Measurements from ENCODE around the gene PPRC1. TPM values are rescaled to one million over a fixed set of nuclear protein-coding genes. Genes with fewer than 3 reads are reported as not detected.

The PPRC1 gene, protein sequence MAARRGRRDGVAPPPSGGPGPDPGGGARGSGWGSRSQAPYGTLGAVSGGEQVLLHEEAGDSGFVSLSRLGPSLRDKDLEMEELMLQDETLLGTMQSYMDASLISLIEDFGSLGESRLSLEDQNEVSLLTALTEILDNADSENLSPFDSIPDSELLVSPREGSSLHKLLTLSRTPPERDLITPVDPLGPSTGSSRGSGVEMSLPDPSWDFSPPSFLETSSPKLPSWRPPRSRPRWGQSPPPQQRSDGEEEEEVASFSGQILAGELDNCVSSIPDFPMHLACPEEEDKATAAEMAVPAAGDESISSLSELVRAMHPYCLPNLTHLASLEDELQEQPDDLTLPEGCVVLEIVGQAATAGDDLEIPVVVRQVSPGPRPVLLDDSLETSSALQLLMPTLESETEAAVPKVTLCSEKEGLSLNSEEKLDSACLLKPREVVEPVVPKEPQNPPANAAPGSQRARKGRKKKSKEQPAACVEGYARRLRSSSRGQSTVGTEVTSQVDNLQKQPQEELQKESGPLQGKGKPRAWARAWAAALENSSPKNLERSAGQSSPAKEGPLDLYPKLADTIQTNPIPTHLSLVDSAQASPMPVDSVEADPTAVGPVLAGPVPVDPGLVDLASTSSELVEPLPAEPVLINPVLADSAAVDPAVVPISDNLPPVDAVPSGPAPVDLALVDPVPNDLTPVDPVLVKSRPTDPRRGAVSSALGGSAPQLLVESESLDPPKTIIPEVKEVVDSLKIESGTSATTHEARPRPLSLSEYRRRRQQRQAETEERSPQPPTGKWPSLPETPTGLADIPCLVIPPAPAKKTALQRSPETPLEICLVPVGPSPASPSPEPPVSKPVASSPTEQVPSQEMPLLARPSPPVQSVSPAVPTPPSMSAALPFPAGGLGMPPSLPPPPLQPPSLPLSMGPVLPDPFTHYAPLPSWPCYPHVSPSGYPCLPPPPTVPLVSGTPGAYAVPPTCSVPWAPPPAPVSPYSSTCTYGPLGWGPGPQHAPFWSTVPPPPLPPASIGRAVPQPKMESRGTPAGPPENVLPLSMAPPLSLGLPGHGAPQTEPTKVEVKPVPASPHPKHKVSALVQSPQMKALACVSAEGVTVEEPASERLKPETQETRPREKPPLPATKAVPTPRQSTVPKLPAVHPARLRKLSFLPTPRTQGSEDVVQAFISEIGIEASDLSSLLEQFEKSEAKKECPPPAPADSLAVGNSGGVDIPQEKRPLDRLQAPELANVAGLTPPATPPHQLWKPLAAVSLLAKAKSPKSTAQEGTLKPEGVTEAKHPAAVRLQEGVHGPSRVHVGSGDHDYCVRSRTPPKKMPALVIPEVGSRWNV (N-terminal part only)
- total RNA-seq (ENCODE audit: low replicate concordance): 11.7 and 15.4 TPM in 2 replicates

DNA sequence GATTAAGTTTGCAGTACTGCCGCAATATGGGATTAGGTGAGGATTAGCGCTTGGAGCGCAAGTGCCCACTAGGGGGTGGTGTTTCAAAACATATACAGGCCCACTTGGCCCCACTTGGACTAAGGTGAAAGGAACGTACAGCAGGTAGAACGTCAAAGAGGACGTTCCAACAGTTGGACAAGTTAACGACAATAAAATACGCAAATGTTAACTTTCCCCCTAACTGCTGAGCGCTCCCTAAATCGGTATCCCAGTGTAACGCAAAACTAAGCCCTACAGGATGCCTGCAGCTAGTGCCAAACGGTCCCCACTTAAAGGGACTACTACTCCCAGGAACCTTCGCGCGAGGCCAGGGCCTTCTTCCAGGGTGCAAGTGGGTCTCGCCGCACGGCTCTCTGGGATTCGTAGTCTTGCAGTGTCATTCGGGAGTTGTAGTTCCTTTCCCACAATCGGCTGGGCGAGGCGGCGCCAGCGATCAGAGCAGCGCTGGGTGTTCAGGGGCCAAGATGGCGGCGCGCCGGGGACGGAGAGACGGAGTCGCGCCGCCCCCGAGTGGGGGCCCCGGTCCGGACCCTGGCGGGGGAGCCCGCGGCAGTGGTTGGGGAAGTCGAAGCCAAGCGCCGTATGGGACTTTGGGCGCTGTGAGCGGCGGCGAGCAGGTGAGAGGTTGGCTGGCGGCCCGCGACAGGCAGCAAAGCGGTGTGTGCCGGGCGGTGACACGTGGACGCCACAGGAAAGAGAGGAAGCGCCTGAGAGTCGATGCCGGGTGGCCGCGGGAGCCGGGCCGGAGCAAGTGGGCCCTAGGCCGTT is at the start of gene PPRC1:
Gene PPRC1, plus strand, starts transcription at position 478 of the 810 bp plus-strand sequence. Its CDS starts 29 bp downstream, at position 507.
- Histone ChIP-seq H3K36me3 (no peaks in the 10 kb centered on the region), H3K4me3 (peak within 1 kb of the TSS; percentile 91), H3K4me1 (peaks cover 16% of the 10 kb centered on the region), H3K9ac (peak within 1 kb of the TSS; percentile 71), H2AFZ (replicated peaks) (peak within 1 kb of the TSS; percentile 70), H3K4me2 (peak within 1 kb of the TSS; percentile 96), H4K20me1 (ENCODE audit: low read depth) (peaks cover 43% of the 10 kb centered on the region), H3K79me2 (ENCODE audit: low read depth) (peaks cover 49% of the 10 kb centered on the region), H3K9me3 (ENCODE audit: low read depth) (no peaks in the 10 kb centered on the region), H3K27me3 (no peaks in the 10 kb centered on the region), H3F3A (ENCODE audit: low read depth) (peaks cover 4% of the 10 kb centered on the region), H3K27ac (peak within 1 kb of the TSS; percentile 18)
- H3K27me3 Mint-ChIP-seq (ENCODE audit: insufficient read depth, low read depth): peaks cover 8% of the 10 kb centered on the region
- no peak for TF ChIP-seq EZH2 (IDR thresholded peaks at IDR 0.05)
- TF ChIP-seq, protein P1, sequence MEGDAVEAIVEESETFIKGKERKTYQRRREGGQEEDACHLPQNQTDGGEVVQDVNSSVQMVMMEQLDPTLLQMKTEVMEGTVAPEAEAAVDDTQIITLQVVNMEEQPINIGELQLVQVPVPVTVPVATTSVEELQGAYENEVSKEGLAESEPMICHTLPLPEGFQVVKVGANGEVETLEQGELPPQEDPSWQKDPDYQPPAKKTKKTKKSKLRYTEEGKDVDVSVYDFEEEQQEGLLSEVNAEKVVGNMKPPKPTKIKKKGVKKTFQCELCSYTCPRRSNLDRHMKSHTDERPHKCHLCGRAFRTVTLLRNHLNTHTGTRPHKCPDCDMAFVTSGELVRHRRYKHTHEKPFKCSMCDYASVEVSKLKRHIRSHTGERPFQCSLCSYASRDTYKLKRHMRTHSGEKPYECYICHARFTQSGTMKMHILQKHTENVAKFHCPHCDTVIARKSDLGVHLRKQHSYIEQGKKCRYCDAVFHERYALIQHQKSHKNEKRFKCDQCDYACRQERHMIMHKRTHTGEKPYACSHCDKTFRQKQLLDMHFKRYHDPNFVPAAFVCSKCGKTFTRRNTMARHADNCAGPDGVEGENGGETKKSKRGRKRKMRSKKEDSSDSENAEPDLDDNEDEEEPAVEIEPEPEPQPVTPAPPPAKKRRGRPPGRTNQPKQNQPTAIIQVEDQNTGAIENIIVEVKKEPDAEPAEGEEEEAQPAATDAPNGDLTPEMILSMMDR (IDR thresholded peaks at IDR 0.05): peak; percentile 93
- peak within 1 kb of the TSS; percentile 93 for H3K27ac Mint-ChIP-seq
- H3K36me3 Mint-ChIP-seq: peaks cover 3% of the 10 kb centered on the region
- peak within 1 kb of the TSS; percentile 99 for H3K4me3 Mint-ChIP-seq
- peaks cover 23% of the 10 kb centered on the region for H3K4me1 Mint-ChIP-seq
- H3K9me3 Mint-ChIP-seq: no peaks in the 10 kb centered on the region
- peak; percentile 99 for DNase-seq (ENCODE audit: low spot score)

DNA sequence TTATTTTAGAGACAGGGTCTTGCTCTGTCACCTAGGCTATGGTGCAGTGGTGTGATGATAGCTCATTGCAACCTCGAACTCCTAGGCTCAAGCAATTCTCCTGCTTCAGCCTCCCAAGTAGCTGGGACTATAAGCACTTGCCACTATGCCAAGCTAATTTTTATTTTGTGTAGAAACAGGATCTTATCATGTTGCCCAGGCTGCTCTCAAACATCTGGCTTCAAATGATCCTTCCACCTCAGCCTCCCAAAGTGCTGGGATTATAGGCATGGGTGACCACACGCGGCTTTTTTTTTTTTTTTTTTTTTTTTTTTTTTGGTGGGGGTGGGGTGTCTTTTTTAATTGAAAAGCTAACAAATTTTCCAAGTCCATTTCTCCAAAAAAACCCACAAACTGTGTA is 49.3 kb upstream of the PPRC1 start:
- DNase-seq (ENCODE audit: low spot score): no peak
- Mint-ChIP-seq H3K36me3 (peaks cover 2% of the 10 kb centered on the region), H3K4me1 (peaks cover 6% of the 10 kb centered on the region), H3K9me3 (no peaks in the 10 kb centered on the region), H3K27me3 (ENCODE audit: insufficient read depth, low read depth) (peaks cover 5% of the 10 kb centered on the region), H3K27ac (no peak overlapping the region), H3K4me3 (no peak overlapping the region)
- Histone ChIP-seq H3K9me3 (ENCODE audit: low read depth) (no peaks in the 10 kb centered on the region), H3K4me2 (no peak overlapping the region), H3K4me1 (no peaks in the 10 kb centered on the region), H3K79me2 (ENCODE audit: low read depth) (no peaks in the 10 kb centered on the region), H3K9ac (no peak overlapping the region), H2AFZ (replicated peaks) (no peak overlapping the region), H3K27me3 (no peaks in the 10 kb centered on the region), H4K20me1 (ENCODE audit: low read depth) (no peaks in the 10 kb centered on the region), H3K36me3 (no peaks in the 10 kb centered on the region), H3F3A (ENCODE audit: low read depth) (no peaks in the 10 kb centered on the region), H3K4me3 (no peak overlapping the region), H3K27ac (no peak overlapping the region)
- TF ChIP-seq, protein P1 (IDR thresholded peaks at IDR 0.05): no peak
- no peak for TF ChIP-seq EZH2phosphoT487 (IDR thresholded peaks at IDR 0.05)
- no peak for TF ChIP-seq EZH2 (IDR thresholded peaks at IDR 0.05)

DNA sequence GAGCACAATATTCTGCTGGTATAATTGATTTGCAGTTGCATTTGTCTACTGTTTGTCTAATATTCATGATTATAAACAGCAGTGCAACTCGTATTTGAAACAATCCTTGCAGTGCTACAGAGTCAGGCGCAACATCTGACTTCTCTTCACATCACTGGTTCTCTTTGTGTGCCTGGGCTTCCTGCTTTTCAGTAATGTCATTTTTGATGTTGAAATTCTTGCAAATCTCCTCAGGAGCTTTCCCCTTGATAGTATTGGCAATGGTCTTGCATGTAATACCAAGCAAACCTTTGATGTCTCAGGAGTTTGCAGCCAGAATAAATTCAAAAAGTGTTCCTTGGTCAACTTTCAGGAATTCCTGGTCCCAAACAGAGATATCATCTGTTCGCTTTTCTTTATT is 47.5 kb upstream of the PPRC1 start:
- no peaks in the 10 kb centered on the region for H4K20me1 ChIP-seq (ENCODE audit: low read depth)
- H3K79me2 ChIP-seq (ENCODE audit: low read depth): no peaks in the 10 kb centered on the region
- H3F3A ChIP-seq (ENCODE audit: low read depth): no peaks in the 10 kb centered on the region
- no peak overlapping the region for H2AFZ ChIP-seq (replicated peaks)
- H3K9ac ChIP-seq: no peak overlapping the region
- no peaks in the 10 kb centered on the region for H3K9me3 ChIP-seq (ENCODE audit: low read depth)
- Mint-ChIP-seq H3K36me3 (peaks cover 2% of the 10 kb centered on the region), H3K27me3 (ENCODE audit: insufficient read depth, low read depth) (peaks cover 2% of the 10 kb centered on the region), H3K4me3 (no peak overlapping the region), H3K4me1 (peaks cover 6% of the 10 kb centered on the region), H3K27ac (no peak overlapping the region), H3K9me3 (no peaks in the 10 kb centered on the region)
- H3K4me1 ChIP-seq: no peaks in the 10 kb centered on the region
- H3K4me3 ChIP-seq: no peak overlapping the region
- DNase-seq (ENCODE audit: low spot score): no peak
- H3K27ac ChIP-seq: no peak overlapping the region
- no peaks in the 10 kb centered on the region for H3K36me3 ChIP-seq
- H3K27me3 ChIP-seq: no peaks in the 10 kb centered on the region
- TF ChIP-seq EZH2phosphoT487 (IDR thresholded peaks at IDR 0.05): no peak
- no peak for TF ChIP-seq EZH2 (IDR thresholded peaks at IDR 0.05)
- TF ChIP-seq, protein P1 (IDR thresholded peaks at IDR 0.05): no peak
- no peak overlapping the region for H3K4me2 ChIP-seq

Measured in neural progenitor cell (in vitro differentiated cells).